MCF 10A (cell line): ENCODE results near the gene ZSCAN12. TPM values are rescaled to one million over a fixed set of nuclear protein-coding genes. Genes with fewer than 3 reads are reported as not detected.

Experiments
- BruUV-seq: library from RNA; stranded (reverse); fragments of 400-500 nt; replicated peaks from 2 replicates; lab custom pipeline; 2021; lab: Mats Ljungman, UMichigan
- CTCF ChIA-PET: fragments of 300-600 bp; sonication (Branson Sonifier 250); formaldehyde crosslinking; extraction: SDS; loops from one replicate; lab custom pipeline; 2021; ENCODE audit warnings: antibody characterized with exemption, inconsistent platforms; lab: Yijun Ruan, JAX
- POLR2A ChIA-PET: fragments of 300-600, 350-650 bp; sonication (Branson Sonifier 250); formaldehyde crosslinking; extraction: SDS; loops from one replicate; lab custom pipeline; 2020; ENCODE audit warnings: antibody characterized with exemption, inconsistent platforms; lab: Yijun Ruan, JAX
- DNase-seq: peaks from one replicate; pipeline ENCODE4 v3.0.0-alpha.2; 2018; ENCODE audit not compliant: unreplicated experiment
- H3K27ac Mint-ChIP-seq: one replicate; pipeline ENCODE4 v1.8.0; 2022; ENCODE audit warnings: mild to moderate bottlenecking, low read depth, mixed read lengths; ENCODE audit not compliant: unreplicated experiment
- H3K27me3 Mint-ChIP-seq: one replicate; pipeline ENCODE4 v1.8.0; 2022; ENCODE audit warnings: mixed read lengths; ENCODE audit not compliant: insufficient read depth, unreplicated experiment
- H3K36me3 Mint-ChIP-seq: one replicate; pipeline ENCODE4 v1.8.0; 2022; ENCODE audit warnings: mild to moderate bottlenecking, moderate library complexity, mixed read lengths; ENCODE audit not compliant: insufficient read depth, unreplicated experiment
- H3K4me1 Mint-ChIP-seq: one replicate; pipeline ENCODE4 v1.8.0; 2022; ENCODE audit warnings: mixed read lengths; ENCODE audit not compliant: insufficient read depth, unreplicated experiment
- H3K4me3 Mint-ChIP-seq: one replicate; pipeline ENCODE4 v1.8.0; 2022; ENCODE audit warnings: mild to moderate bottlenecking, moderate library complexity, mixed read lengths; ENCODE audit not compliant: unreplicated experiment
- H3K9me3 Mint-ChIP-seq: one replicate; pipeline ENCODE4 v1.8.0; 2022; ENCODE audit warnings: mixed read lengths; ENCODE audit not compliant: unreplicated experiment
- intact Hi-C: fragments of 100-400 bp; cut with micrococcal nuclease; formaldehyde crosslinking; loops from 2 replicates; pipeline ENCODE4 v1.14.1; 2022
- total RNA-seq: library from RNA; stranded (reverse); gene quantifications from 2 replicates; pipeline ENCODE4 v1.2.3, GENCODE V29; 2022
- TF ChIP-seq, protein P1 (sequence below): fragments of 200-600 bp; IDR thresholded peaks from one replicate; pipeline ENCODE4 v1.8.0; 2022; ENCODE audit warnings: antibody characterized with exemption, mild to moderate bottlenecking; ENCODE audit not compliant: unreplicated experiment

Gene ZSCAN12
- total RNA-seq, 1 experiment from 2014 or later = 4.4 TPM

GRCh38 chr6:28351493-28351925, 48.0 kb downstream of the ZSCAN12 start:
- no peaks in the 10 kb centered on the region for H3K9me3 Mint-ChIP-seq
- H3K4me1 Mint-ChIP-seq = peaks cover 12% of the 10 kb centered on the region
- no peak for DNase-seq
- peaks cover 5% of the 10 kb centered on the region for H3K36me3 Mint-ChIP-seq
- peaks cover 14% of the 10 kb centered on the region for H3K27me3 Mint-ChIP-seq
- BruUV-seq = no TSS peak
- intact Hi-C loops = no loop called here
- H3K4me3 Mint-ChIP-seq = no peak overlapping the region
- H3K27ac Mint-ChIP-seq = no peak overlapping the region
- CTCF ChIA-PET = interaction anchor here (0.6 kb wide), 1 partner anchor 203 kb away, joined by 3 read pairs; no protein-coding TSS in a partner anchor
- POLR2A ChIA-PET = interaction anchor here (0.6 to 7.6 kb wide), 8 partner anchors 15 to 468 kb away, joined by 3 to 110 read pairs (median 14); partner anchors contain the start of genes ZKSCAN4, ZKSCAN8, ZSCAN26 and ZSCAN31
- TF ChIP-seq, protein P1, sequence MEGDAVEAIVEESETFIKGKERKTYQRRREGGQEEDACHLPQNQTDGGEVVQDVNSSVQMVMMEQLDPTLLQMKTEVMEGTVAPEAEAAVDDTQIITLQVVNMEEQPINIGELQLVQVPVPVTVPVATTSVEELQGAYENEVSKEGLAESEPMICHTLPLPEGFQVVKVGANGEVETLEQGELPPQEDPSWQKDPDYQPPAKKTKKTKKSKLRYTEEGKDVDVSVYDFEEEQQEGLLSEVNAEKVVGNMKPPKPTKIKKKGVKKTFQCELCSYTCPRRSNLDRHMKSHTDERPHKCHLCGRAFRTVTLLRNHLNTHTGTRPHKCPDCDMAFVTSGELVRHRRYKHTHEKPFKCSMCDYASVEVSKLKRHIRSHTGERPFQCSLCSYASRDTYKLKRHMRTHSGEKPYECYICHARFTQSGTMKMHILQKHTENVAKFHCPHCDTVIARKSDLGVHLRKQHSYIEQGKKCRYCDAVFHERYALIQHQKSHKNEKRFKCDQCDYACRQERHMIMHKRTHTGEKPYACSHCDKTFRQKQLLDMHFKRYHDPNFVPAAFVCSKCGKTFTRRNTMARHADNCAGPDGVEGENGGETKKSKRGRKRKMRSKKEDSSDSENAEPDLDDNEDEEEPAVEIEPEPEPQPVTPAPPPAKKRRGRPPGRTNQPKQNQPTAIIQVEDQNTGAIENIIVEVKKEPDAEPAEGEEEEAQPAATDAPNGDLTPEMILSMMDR = no peak

DNA sequence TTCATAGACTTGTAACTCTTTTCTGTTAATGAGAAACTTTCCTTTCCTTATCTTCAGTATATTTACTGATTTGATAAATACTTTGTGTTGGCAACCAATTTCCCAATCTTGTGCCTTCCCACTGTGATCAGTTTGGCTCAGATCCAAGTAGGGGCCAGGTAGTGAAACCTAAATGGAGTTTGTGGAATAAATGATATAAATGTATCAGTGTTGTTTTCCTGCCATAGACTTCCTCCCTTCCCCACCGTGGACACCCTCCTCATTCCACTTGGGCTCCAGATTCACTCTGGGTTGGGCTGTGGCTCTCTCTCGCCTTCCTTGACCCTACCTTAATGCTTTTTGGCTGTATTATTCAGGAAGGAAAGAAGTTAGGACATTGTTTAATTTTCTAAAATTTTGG, 48.5 kb downstream of the ZSCAN12 start:
- intact Hi-C loops = no loop called here
- no peak for DNase-seq
- TF ChIP-seq, protein P1 = no peak
- Mint-ChIP-seq H3K4me3 (peak overlapping the region; percentile 99), H3K9me3 (no peaks in the 10 kb centered on the region), H3K36me3 (peaks cover 5% of the 10 kb centered on the region), H3K27ac (no peak overlapping the region), H3K4me1 (peaks cover 12% of the 10 kb centered on the region), H3K27me3 (peaks cover 18% of the 10 kb centered on the region)
- POLR2A ChIA-PET = interaction anchor here (0.6 to 7.6 kb wide), 9 partner anchors 15 to 467 kb away, joined by 3 to 110 read pairs (median 9); partner anchors contain the start of genes ZKSCAN4, ZKSCAN8, ZSCAN26 and ZSCAN31
- BruUV-seq = no TSS peak
- CTCF ChIA-PET = interaction anchor here (0.6 kb wide), 1 partner anchor 203 kb away, joined by 3 read pairs; no protein-coding TSS in a partner anchor

GRCh38 chr6:28349892-28350737, 49.4 kb downstream of the ZSCAN12 start, which contains the start of gene ZKSCAN3:
ZKSCAN3 (plus strand) TSS chr6:28349947; CDS start chr6:28359587, 9,640 bp downstream.
- CTCF ChIA-PET = interaction anchor here (1.2 to 1.6 kb wide), 2 partner anchors 33 to 69 kb away, joined by 3 to 6 read pairs; partner anchors contain the start of gene PGBD1
- peak within 1 kb of the TSS; percentile 93 for H3K27ac Mint-ChIP-seq
- peaks cover 5% of the 10 kb centered on the region for H3K36me3 Mint-ChIP-seq
- DNase-seq = peak; percentile 82
- no peaks in the 10 kb centered on the region for H3K9me3 Mint-ChIP-seq
- H3K27me3 Mint-ChIP-seq = peaks cover 20% of the 10 kb centered on the region
- TSS peak; percentile 70 for BruUV-seq
- intact Hi-C loops = loop anchor here (1.0 kb wide), 1 partner anchor 98 kb away; the partner anchor contains the start of gene ZKSCAN4
- TF ChIP-seq, protein P1 = no peak
- H3K4me3 Mint-ChIP-seq = peak within 1 kb of the TSS; percentile 99
- POLR2A ChIA-PET = interaction anchor here (0.6 to 7.6 kb wide), 22 partner anchors 8 to 618 kb away, joined by 3 to 110 read pairs (median 4); partner anchors contain the start of genes PGBD1, ZKSCAN4, ZKSCAN8 and ZSCAN16
- H3K4me1 Mint-ChIP-seq = peaks cover 12% of the 10 kb centered on the region
